Colonic mucosa (tissue), 4 donors: Measurements from ENCODE around the gene CDC42BPG. TPM values are rescaled to one million over a fixed set of nuclear protein-coding genes. Genes with fewer than 3 reads are reported as not detected.
A peak's percentile ranks its signal among the peaks of the same experiment; 100 is the strongest.

ENCODE experiments used
- DNase-seq: peaks from one replicate; pipeline ENCODE4 v3.0.0-alpha.2; 2020
- H3K27ac ChIP-seq: fragments of 200-600 bp; one replicate; pipeline ENCODE4 v1.8.0; 2021
- H3K27me3 ChIP-seq: fragments of 200-600 bp; one replicate; pipeline ENCODE4 v1.8.0; 2021
- H3K36me3 ChIP-seq: fragments of 200-600 bp; one replicate; pipeline ENCODE4 v1.8.0; 2021
- H3K4me1 ChIP-seq: fragments of 200-600 bp; one replicate; pipeline ENCODE4 v1.8.0; 2021; ENCODE audit warnings: mild to moderate bottlenecking
- H3K4me3 ChIP-seq: fragments of 200-600 bp; one replicate; pipeline ENCODE4 v1.8.0; 2021
- H3K9ac ChIP-seq, 2 donors: one replicate each; pipeline ENCODE4 v1.7.0; 2013; ENCODE audit warnings: control low read depth in 2 of 2, low read depth in 2 of 2, low read length in 2 of 2
- H3K9me3 ChIP-seq: fragments of 200-600 bp; one replicate; pipeline ENCODE4 v1.8.0; 2021
- CTCF ChIP-seq: fragments of 200-600 bp; IDR thresholded peaks from one replicate; pipeline ENCODE4 v1.8.0; 2022; ENCODE audit warnings: antibody characterized with exemption, mild to moderate bottlenecking
- intact Hi-C: fragments of 100-400 bp; cut with DNase I; formaldehyde crosslinking; loops from one replicate; pipeline ENCODE4 v1.14.1; 2022
- total RNA-seq, 2 donors: library from RNA; stranded (reverse); fragmentation: NEBNext Ultra II Directional in 1 of 2; extraction: Animal tissue kit (Norgen Biotek cat#: 25700) in 1 of 2; gene quantifications; one replicate each; pipeline ENCODE4 v1.2.1, GENCODE V29; 2021
- donor health status: healthy.
- donor health status: DM: no; HTN: no; CAD: no.
- donor health status: DM: no; HTN: no; CAD: no.

The CDC42BPG gene
- total RNA-seq, 2 donors from 2014 or later = 29.3 to 41.6 TPM

GRCh38 chr11:64887757-64888405, 43.4 kb upstream of the CDC42BPG start:
- Histone ChIP-seq H3K36me3 (no peaks in the 10 kb centered on the region), H3K4me1 (no peaks in the 10 kb centered on the region), H3K9me3 (no peaks in the 10 kb centered on the region), H3K27me3 (no peaks in the 10 kb centered on the region), H3K9ac (peak overlapping the region in 1 of 2 donors; percentile 87), H3K27ac (peak overlapping the region; percentile 94), H3K4me3 (no peak overlapping the region)
- DNase-seq = peak; percentile 92
- intact Hi-C loops = no loop called here
- TF ChIP-seq CTCF = peak; percentile 99

GRCh38 chr11:64887234-64887756, 42.8 kb upstream of the CDC42BPG start:
- TF ChIP-seq CTCF = no peak
- Histone ChIP-seq H3K9ac (peak overlapping the region in 1 of 2 donors; percentile 87), H3K9me3 (no peaks in the 10 kb centered on the region), H3K36me3 (no peaks in the 10 kb centered on the region), H3K27me3 (no peaks in the 10 kb centered on the region), H3K4me1 (no peaks in the 10 kb centered on the region), H3K27ac (peak overlapping the region; percentile 94), H3K4me3 (no peak overlapping the region)
- DNase-seq = no peak
- intact Hi-C loops = no loop called here

- peak overlapping the region in 1 of 2 donors; percentile 61 for H3K9ac ChIP-seq
- no peaks in the 10 kb centered on the region for H3K4me1 ChIP-seq
- H3K27me3 ChIP-seq = no peaks in the 10 kb centered on the region
- no peak overlapping the region for H3K4me3 ChIP-seq
- intact Hi-C loops = no loop called here
- H3K36me3 ChIP-seq = no peaks in the 10 kb centered on the region
- peak overlapping the region; percentile 39 for H3K27ac ChIP-seq
- TF ChIP-seq CTCF = no peak
- no peaks in the 10 kb centered on the region for H3K9me3 ChIP-seq
- DNase-seq = peak; percentile 37
Observed at GRCh38 chr11:64885367-64886286, 41.2 kb upstream of the CDC42BPG start.

- no peaks in the 10 kb centered on the region for H3K27me3 ChIP-seq
- H3K27ac ChIP-seq = no peak overlapping the region
- H3K4me3 ChIP-seq = no peak overlapping the region
- DNase-seq = no peak
- H3K9me3 ChIP-seq = no peaks in the 10 kb centered on the region
- H3K36me3 ChIP-seq = no peaks in the 10 kb centered on the region
- no peak overlapping the region for H3K9ac ChIP-seq
- no peak for TF ChIP-seq CTCF
- intact Hi-C loops = no loop called here
- peaks cover 6% of the 10 kb centered on the region for H3K4me1 ChIP-seq
Observed at GRCh38 chr11:64884019-64884418, 39.6 kb upstream of the CDC42BPG start.

GRCh38 chr11:64883575-64883974, 39.1 kb upstream of the CDC42BPG start:
- H3K4me1 ChIP-seq = peaks cover 6% of the 10 kb centered on the region
- DNase-seq = no peak
- H3K9ac ChIP-seq = no peak overlapping the region
- no peak overlapping the region for H3K27ac ChIP-seq
- H3K27me3 ChIP-seq = no peaks in the 10 kb centered on the region
- H3K9me3 ChIP-seq = no peaks in the 10 kb centered on the region
- H3K4me3 ChIP-seq = no peak overlapping the region
- H3K36me3 ChIP-seq = no peaks in the 10 kb centered on the region
- intact Hi-C loops = no loop called here
- no peak for TF ChIP-seq CTCF
